Fibroblast of villous mesenchyme (primary cell): ENCODE results near the gene TMEM52B. TPM values are rescaled to one million over a fixed set of nuclear protein-coding genes. Genes with fewer than 3 reads are reported as not detected.

ENCODE experiments used
- DNase-seq: peaks from one replicate; pipeline ENCODE4 v3.0.0-alpha.2; 2010; ENCODE audit warnings: low read depth
- H3K4me3 ChIP-seq: 2 replicates; pipeline ENCODE4 v1.5.1; 2011; ENCODE audit warnings: low read depth, mild to moderate bottlenecking, low read length
- total RNA-seq: library from RNA; depleted of rRNA; stranded (reverse); fragments of >200 nt; gene quantifications from 2 replicates; pipeline ENCODE4 v1.2.3, GENCODE V29; 2012
- TF ChIP-seq, protein P1 (sequence below): IDR thresholded peaks from 2 replicates; pipeline ENCODE4 v1.5.1; 2012; ENCODE audit warnings: low read depth, mild to moderate bottlenecking, low read length; ENCODE audit not compliant: insufficient read depth

Gene TMEM52B
- total RNA-seq: 3.5 and 17.7 TPM in 2 replicates

DNA sequence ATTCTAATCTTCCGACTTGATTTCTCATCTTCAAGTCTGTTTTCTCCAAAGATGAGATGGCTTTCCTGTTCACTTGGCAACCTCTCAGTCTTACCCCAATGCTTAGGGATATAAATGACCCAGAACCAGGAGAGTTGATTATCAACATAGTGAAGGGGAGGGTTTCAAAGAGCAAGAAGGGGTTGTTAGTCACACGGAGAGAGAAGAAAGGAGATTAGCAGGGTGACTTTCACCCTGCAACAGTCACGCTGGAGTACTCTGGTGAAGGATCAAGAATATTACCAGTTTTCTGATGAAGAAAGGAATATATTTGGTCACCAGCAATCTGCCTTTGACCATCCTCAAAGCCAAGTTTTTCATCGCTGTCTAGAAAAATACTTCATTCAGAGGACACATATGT is at the start of gene TMEM52B:
TSS of gene TMEM52B (plus strand) at position 212 of the 400 bp plus-strand sequence. CDS start 543 bp downstream, outside the sequence.
- TF ChIP-seq, protein P1, sequence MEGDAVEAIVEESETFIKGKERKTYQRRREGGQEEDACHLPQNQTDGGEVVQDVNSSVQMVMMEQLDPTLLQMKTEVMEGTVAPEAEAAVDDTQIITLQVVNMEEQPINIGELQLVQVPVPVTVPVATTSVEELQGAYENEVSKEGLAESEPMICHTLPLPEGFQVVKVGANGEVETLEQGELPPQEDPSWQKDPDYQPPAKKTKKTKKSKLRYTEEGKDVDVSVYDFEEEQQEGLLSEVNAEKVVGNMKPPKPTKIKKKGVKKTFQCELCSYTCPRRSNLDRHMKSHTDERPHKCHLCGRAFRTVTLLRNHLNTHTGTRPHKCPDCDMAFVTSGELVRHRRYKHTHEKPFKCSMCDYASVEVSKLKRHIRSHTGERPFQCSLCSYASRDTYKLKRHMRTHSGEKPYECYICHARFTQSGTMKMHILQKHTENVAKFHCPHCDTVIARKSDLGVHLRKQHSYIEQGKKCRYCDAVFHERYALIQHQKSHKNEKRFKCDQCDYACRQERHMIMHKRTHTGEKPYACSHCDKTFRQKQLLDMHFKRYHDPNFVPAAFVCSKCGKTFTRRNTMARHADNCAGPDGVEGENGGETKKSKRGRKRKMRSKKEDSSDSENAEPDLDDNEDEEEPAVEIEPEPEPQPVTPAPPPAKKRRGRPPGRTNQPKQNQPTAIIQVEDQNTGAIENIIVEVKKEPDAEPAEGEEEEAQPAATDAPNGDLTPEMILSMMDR: no peak
- H3K4me3 ChIP-seq: peak within 1 kb of the TSS; percentile 42
- DNase-seq: no peak

DNA sequence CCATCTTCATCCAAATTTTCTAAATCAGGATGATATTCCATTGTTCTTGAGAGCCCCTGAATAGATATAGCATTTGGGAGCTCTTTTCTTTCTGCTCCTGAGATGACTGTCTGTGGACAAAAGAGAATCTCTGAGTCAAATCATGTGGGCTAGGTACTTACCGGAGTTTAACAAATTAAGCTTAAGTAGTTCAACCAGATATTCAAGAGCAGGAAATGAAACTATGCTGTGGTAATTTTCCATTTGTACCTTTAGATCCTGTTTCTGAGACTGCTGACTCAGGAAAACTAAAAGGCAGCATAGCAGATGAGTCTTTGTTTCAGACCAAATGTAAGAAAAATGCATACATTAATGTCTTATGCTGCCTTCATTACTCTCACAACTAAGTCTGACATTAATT is 48.8 kb upstream of the TMEM52B start, which contains the start of gene CLEC7A:
TSS of gene CLEC7A (minus strand) at position 158 of the 400 bp plus-strand sequence. CDS start at position 41, 117 bp downstream.
- DNase-seq: no peak
- TF ChIP-seq, protein P1: no peak
- H3K4me3 ChIP-seq: no peak within 1 kb of the TSS

- no peak overlapping the region for H3K4me3 ChIP-seq
- TF ChIP-seq, protein P1: no peak
- no peak for DNase-seq
Measured at GRCh38 chr12:10131111-10131690, 47.6 kb upstream of the TMEM52B start.

DNA sequence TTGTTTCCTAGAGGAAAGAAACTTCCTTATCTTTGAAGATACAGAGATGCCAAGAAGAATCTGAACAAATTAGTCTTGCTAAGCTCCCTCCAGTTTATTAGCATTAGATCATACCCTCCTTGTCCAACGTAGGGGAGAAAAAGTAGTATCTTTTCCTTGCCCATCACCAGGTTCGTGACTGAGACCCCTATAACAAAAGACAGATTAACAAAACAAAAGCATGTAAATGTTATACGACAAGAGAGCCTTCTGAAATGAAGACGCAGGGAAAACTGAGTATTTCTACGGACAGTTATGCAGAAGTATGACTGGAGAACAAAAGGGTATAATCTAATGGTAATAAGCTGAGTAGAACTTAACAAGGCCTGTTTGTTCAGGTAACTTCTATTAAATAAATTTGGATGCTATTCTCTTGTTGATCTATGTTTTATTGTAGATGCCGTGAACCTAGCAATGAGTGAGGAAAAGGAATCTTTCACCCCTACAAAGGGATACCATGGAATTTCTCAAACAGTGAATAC is 45.9 kb upstream of the TMEM52B start:
- no peak for DNase-seq
- H3K4me3 ChIP-seq: no peak overlapping the region
- TF ChIP-seq, protein P1: no peak

GRCh38 chr12:10135126-10135525 is 43.7 kb upstream of the TMEM52B start:
- no peak overlapping the region for H3K4me3 ChIP-seq
- DNase-seq: no peak
- TF ChIP-seq, protein P1: no peak

GRCh38 chr12:10136637-10137205 is 42.1 kb upstream of the TMEM52B start:
- H3K4me3 ChIP-seq: no peak overlapping the region
- DNase-seq: no peak
- TF ChIP-seq, protein P1: no peak
